ENCODE results near the gene BSN. TPM values are rescaled to one million over a fixed set of nuclear protein-coding genes. Genes with fewer than 3 reads are reported as not detected.

BSN gene
- total and polyA plus RNA-seq, 2 experiments from 2014 or later = 0.50 to 5.1 TPM

DNA sequence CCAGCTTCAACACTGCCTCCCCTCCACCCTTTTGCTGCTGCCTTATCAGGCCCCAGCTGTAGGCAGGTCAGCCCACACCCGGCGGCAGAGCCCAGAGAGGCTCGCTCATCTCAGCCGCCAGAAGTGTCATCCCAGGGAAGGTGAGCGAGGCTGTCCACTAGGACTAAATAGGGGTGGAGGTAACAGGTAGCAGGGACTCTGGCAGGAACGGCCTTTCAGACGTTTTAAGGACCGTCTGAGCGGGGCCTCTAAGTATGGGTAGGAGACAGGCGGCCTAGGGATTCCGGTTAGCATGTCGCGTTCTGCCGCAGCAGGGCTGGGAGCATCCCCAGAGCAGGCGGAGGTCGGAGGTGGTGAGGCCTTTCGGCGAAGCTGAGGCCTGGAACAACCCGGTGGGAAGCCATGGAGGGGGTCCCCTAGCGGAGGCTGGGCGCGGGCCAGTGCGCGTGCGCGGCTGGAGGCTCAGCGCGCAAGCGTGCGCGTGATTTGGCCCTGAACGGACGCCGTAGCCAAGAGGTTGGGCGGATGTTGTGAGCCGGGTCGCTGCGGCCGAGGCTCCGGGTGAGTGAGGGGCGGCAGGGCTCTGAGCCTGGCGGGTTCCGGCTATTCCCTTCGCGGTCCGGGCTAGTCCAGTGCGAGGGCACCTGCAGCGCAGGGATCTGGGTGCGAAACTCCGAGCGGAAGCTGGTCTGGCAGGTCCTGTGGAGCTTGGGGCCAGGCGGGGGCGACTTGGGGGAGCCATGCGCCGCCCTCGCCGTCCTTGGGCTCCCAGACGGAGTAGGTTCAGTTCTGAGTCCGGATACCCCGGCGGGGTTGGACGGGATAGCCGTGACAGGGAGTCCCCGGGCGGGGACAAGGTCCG, 135.0 kb downstream of the BSN start, which contains the start of the genes MST1 and RNF123:
Gene MST1, minus strand, starts transcription at position 429 of the 862 bp plus-strand sequence. CDS start 783 bp downstream, outside the sequence.
Gene RNF123, plus strand, starts transcription at position 512 of the 862 bp plus-strand sequence. CDS start 1,609 bp downstream, outside the sequence.
- H3K27ac ChIP-seq (ENCODE audit: low read depth) = no peak within 1 kb of the TSS

More for the DNA sequence above, 135.0 kb downstream of the BSN start, which contains the start of the genes MST1 and RNF123:
- Histone ChIP-seq H2AFZ (peak within 1 kb of the TSS; percentile 90; the same call in 1 of the 2 replicates), H3K4me3 (peak within 1 kb of the TSS; percentile 97), H3K4me1 (ENCODE audit: insufficient read depth) (no peaks in the 10 kb centered on the region; the same call in 1 of the 2 replicates), H3K79me2 (replicated peaks; ENCODE audit: insufficient read depth) (peaks cover 7% of the 10 kb centered on the region; the same call in 1 of the 2 replicates), H3K9me2 (ENCODE audit: insufficient read depth) (no peaks in the 10 kb centered on the region), H4K20me1 (replicated peaks; ENCODE audit: insufficient read depth) (no peaks in the 10 kb centered on the region), H3K27me3 (ENCODE audit: insufficient read depth) (no peaks in the 10 kb centered on the region), H3K4me2 (peak within 1 kb of the TSS; percentile 92), H3F3A (replicated peaks; ENCODE audit: low read depth) (no peaks in the 10 kb centered on the region), H3K36me3 (ENCODE audit: insufficient read depth) (no peaks in the 10 kb centered on the region)
- Mint-ChIP-seq H3K36me3 (ENCODE audit: low read depth) (peaks cover 4% of the 10 kb centered on the region; the same call in 2 of the 3 replicates), H3K27me3 (ENCODE audit: insufficient read depth, low read depth, poor library complexity) (peaks cover 16% of the 10 kb centered on the region), H3K4me3 (peak within 1 kb of the TSS; percentile 91), H3K4me1 (peaks cover 18% of the 10 kb centered on the region), H3K9me3 (peaks cover 3% of the 10 kb centered on the region; the same call in 1 of the 3 replicates), H3K27ac (peak within 1 kb of the TSS; percentile 82)
- ATAC-seq (peak; percentile 52), DNase-seq (ENCODE audit: low spot score) (peak; percentile 97)
- TF ChIP-seq EZH2 (IDR thresholded peaks at IDR 0.05; ENCODE audit: low read depth, unreplicated experiment) = no peak
- TF ChIP-seq NANOG (IDR thresholded peaks at IDR 0.05; ENCODE audit: borderline replicate concordance) = no peak
- TF ChIP-seq CTCF (conservative IDR thresholded peaks at IDR 0.05; ENCODE audit: low read depth in 2 of 2) = peak in 1 of 2 experiments; percentile 42; a peak in 2 of 4 replicates
- no peak for TF ChIP-seq ZNF114 (CRISPR knock-in tag; IDR thresholded peaks at IDR 0.05)
- TF ChIP-seq CREB1 (CRISPR knock-in tag; IDR thresholded peaks at IDR 0.05; ENCODE audit: low read depth) = peak; percentile 77
- no peak for TF ChIP-seq JUNB (IDR thresholded peaks at IDR 0.05; ENCODE audit: unreplicated experiment)
- TF ChIP-seq ZNF331 (CRISPR knock-in tag; IDR thresholded peaks at IDR 0.05; ENCODE audit: low read depth) = no peak
- TF ChIP-seq STAT1 (IDR thresholded peaks at IDR 0.05; ENCODE audit: unreplicated experiment) = no peak
- TF ChIP-seq, protein P1, sequence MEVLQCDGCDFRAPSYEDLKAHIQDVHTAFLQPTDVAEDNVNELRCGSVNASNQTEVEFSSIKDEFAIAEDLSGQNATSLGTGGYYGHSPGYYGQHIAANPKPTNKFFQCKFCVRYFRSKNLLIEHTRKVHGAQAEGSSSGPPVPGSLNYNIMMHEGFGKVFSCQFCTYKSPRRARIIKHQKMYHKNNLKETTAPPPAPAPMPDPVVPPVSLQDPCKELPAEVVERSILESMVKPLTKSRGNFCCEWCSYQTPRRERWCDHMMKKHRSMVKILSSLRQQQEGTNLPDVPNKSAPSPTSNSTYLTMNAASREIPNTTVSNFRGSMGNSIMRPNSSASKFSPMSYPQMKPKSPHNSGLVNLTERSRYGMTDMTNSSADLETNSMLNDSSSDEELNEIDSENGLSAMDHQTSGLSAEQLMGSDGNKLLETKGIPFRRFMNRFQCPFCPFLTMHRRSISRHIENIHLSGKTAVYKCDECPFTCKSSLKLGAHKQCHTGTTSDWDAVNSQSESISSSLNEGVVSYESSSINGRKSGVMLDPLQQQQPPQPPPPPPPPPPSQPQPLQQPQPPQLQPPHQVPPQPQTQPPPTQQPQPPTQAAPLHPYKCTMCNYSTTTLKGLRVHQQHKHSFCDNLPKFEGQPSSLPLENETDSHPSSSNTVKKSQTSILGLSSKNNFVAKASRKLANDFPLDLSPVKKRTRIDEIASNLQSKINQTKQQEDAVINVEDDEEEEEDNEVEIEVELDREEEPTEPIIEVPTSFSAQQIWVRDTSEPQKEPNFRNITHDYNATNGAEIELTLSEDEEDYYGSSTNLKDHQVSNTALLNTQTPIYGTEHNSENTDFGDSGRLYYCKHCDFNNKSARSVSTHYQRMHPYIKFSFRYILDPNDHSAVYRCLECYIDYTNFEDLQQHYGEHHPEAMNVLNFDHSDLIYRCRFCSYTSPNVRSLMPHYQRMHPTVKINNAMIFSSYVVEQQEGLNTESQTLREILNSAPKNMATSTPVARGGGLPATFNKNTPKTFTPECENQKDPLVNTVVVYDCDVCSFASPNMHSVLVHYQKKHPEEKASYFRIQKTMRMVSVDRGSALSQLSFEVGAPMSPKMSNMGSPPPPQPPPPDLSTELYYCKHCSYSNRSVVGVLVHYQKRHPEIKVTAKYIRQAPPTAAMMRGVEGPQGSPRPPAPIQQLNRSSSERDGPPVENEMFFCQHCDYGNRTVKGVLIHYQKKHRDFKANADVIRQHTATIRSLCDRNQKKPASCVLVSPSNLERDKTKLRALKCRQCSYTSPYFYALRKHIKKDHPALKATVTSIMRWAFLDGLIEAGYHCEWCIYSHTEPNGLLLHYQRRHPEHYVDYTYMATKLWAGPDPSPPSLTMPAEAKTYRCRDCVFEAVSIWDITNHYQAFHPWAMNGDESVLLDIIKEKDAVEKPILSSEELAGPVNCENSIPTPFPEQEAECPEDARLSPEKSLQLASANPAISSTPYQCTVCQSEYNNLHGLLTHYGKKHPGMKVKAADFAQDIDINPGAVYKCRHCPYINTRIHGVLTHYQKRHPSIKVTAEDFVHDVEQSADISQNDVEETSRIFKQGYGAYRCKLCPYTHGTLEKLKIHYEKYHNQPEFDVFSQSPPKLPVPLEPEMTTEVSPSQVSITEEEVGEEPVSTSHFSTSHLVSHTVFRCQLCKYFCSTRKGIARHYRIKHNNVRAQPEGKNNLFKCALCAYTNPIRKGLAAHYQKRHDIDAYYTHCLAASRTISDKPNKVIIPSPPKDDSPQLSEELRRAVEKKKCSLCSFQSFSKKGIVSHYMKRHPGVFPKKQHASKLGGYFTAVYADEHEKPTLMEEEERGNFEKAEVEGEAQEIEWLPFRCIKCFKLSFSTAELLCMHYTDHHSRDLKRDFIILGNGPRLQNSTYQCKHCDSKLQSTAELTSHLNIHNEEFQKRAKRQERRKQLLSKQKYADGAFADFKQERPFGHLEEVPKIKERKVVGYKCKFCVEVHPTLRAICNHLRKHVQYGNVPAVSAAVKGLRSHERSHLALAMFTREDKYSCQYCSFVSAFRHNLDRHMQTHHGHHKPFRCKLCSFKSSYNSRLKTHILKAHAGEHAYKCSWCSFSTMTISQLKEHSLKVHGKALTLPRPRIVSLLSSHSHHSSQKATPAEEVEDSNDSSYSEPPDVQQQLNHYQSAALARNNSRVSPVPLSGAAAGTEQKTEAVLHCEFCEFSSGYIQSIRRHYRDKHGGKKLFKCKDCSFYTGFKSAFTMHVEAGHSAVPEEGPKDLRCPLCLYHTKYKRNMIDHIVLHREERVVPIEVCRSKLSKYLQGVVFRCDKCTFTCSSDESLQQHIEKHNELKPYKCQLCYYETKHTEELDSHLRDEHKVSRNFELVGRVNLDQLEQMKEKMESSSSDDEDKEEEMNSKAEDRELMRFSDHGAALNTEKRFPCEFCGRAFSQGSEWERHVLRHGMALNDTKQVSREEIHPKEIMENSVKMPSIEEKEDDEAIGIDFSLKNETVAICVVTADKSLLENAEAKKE (CRISPR knock-in tag; IDR thresholded peaks at IDR 0.05) = no peak
- peak; percentile 89 for TF ChIP-seq POLR2AphosphoS5 (IDR thresholded peaks at IDR 0.05; ENCODE audit: low read depth)
- TF ChIP-seq, protein P2, sequence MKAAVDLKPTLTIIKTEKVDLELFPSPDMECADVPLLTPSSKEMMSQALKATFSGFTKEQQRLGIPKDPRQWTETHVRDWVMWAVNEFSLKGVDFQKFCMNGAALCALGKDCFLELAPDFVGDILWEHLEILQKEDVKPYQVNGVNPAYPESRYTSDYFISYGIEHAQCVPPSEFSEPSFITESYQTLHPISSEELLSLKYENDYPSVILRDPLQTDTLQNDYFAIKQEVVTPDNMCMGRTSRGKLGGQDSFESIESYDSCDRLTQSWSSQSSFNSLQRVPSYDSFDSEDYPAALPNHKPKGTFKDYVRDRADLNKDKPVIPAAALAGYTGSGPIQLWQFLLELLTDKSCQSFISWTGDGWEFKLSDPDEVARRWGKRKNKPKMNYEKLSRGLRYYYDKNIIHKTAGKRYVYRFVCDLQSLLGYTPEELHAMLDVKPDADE (IDR thresholded peaks at IDR 0.05) = peak; percentile 71
- TF ChIP-seq REST (IDR thresholded peaks at IDR 0.05; ENCODE audit: unreplicated experiment) = no peak
- no peak for TF ChIP-seq EZH2phosphoT487 (IDR thresholded peaks at IDR 0.05; ENCODE audit: unreplicated experiment)
